GM12878 (cell line): Measurements from ENCODE around the gene CLIC3. TPM values are rescaled to one million over a fixed set of nuclear protein-coding genes. Genes with fewer than 3 reads are reported as not detected.

Experiments
- ATAC-seq: fragments of 200-7000 bp; cut with Tn5 transposase; 3 replicates; pipeline ENCODE4 v1.9.1; 2020; ENCODE audit warnings: mild to moderate bottlenecking, moderate library complexity
- BruUV-seq: library from RNA; stranded (reverse); fragments of 400-500 nt; replicated peaks from 2 replicates; lab custom pipeline; 2021; lab: Mats Ljungman, UMichigan
- CTCF ChIA-PET: fragments of 300-600 bp; sonication (Branson Sonifier 250); formaldehyde crosslinking; extraction: SDS; loops from one replicate; lab custom pipeline; 2021; ENCODE audit warnings: inconsistent platforms; lab: Yijun Ruan, JAX
- POLR2A ChIA-PET: fragments of 350-600 bp; formaldehyde crosslinking; extraction: SDS; loops from one replicate; lab custom pipeline; 2021; ENCODE audit warnings: inconsistent platforms; lab: Charles Lee
- RAD21 ChIA-PET: fragments of 300-600 bp; sonication (Branson Sonifier 250); formaldehyde crosslinking; loops from one replicate; lab custom pipeline; 2023; ENCODE audit warnings: antibody characterized with exemption; ENCODE audit not compliant: unreplicated experiment; lab: Charles Lee
- SMC1A ChIA-PET: fragments of 300-600 bp; sonication (Branson Sonifier 250); formaldehyde crosslinking; loops from one replicate; lab custom pipeline; 2023; ENCODE audit not compliant: unreplicated experiment, uncharacterized antibody; lab: Charles Lee
- DNase-seq: peaks from one replicate; pipeline ENCODE4 v3.0.0-alpha.2; 2011; ENCODE audit warnings: low read depth, low spot score
- FAIRE-seq: peaks from 3 replicates; lab custom pipeline; 2011; peaks lifted over from hg19 to GRCh38; lab: Jason Lieb, UNC
- H2AFZ ChIP-seq: 2 replicates; pipeline ENCODE4 v1.6.0; 2011; ENCODE audit warnings: low read depth, low read length, control low read depth; ENCODE audit not compliant: control insufficient read depth
- H3K27ac ChIP-seq: 2 replicates; pipeline ENCODE4 v1.5.1; 2011; ENCODE audit warnings: control low read depth; ENCODE audit not compliant: control insufficient read depth, insufficient read depth
- H3K27me3 ChIP-seq, 2 experiments: replicated peaks in 1 of 2; 2 replicates each; pipeline versions ENCODE4 v1.6.0 to v1.6.1; 2011; ENCODE audit warnings: low read length in 1 of 2; ENCODE audit not compliant: control insufficient read depth in 2 of 2, insufficient read depth in 2 of 2
- H3K36me3 ChIP-seq, 2 experiments: 2 replicates each; pipeline ENCODE4 v1.5.1; 2011; ENCODE audit warnings: low read length in 1 of 2; ENCODE audit not compliant: control insufficient read depth in 2 of 2, insufficient read depth in 2 of 2
- H3K4me1 ChIP-seq: 2 replicates; pipeline ENCODE4 v1.6.1; 2011; ENCODE audit warnings: mild to moderate bottlenecking, low read length, moderate library complexity, mixed read lengths; ENCODE audit not compliant: control insufficient read depth, insufficient read depth
- H3K4me2 ChIP-seq: 2 replicates; pipeline ENCODE4 v1.6.0; 2011; ENCODE audit warnings: control low read depth; ENCODE audit not compliant: control insufficient read depth, insufficient read depth
- H3K4me3 ChIP-seq: fragments of 200-600 bp; sonication (generic); 2 replicates; pipeline ENCODE4 v1.5.1; 2016
- H3K79me2 ChIP-seq: 2 replicates; pipeline ENCODE4 v1.6.0; 2011; ENCODE audit warnings: low read length; ENCODE audit not compliant: control insufficient read depth, insufficient read depth
- H3K9ac ChIP-seq: 2 replicates; pipeline ENCODE4 v1.8.0; 2011; ENCODE audit warnings: low read length, control low read depth, mixed read lengths; ENCODE audit not compliant: control insufficient read depth, insufficient read depth
- H3K9me3 ChIP-seq: replicated peaks from 3 replicates; pipeline ENCODE4 v1.5.1; 2011; ENCODE audit warnings: mild to moderate bottlenecking, low read length; ENCODE audit not compliant: control insufficient read depth, insufficient read depth
- H4K20me1 ChIP-seq: 2 replicates; pipeline ENCODE4 v1.6.0; 2011; ENCODE audit not compliant: control insufficient read depth, insufficient read depth
- TCF12 ChIP-seq: IDR thresholded peaks from 2 replicates; pipeline ENCODE4 v1.6.1; 2011; ENCODE audit warnings: low read depth, mild to moderate bottlenecking, low read length
- ZBTB4 ChIP-seq: fragments of 450-650 bp; formaldehyde crosslinking; IDR thresholded peaks from 2 replicates; pipeline ENCODE4 v1.4.0; 2022; ENCODE audit warnings: mild to moderate bottlenecking, moderate library complexity
- whole genome bisulfite sequencing: methylation state at CpG from one replicate; pipeline ENCODE4 v1.1.6; 2016; ENCODE audit warnings: low lambda C conversion rate; ENCODE audit not compliant: insufficient replicate concordance, insufficient coverage; ENCODE audit errors: missing lambda C conversion rate; 5-methylcytosine and 5-hydroxymethylcytosine counted together
- in situ Hi-C: fragments of 300-500 bp; cut with MboI; formaldehyde crosslinking; loops from 9 replicates; pipeline ENCODE4 v1.14.3; 2018; ENCODE audit warnings: mixed read lengths
- intact Hi-C: fragments of 100-400 bp; cut with micrococcal nuclease; formaldehyde crosslinking; loops from one replicate; pipeline ENCODE4 v1.14.2; 2022; ENCODE audit not compliant: unreplicated experiment
- polyA plus RNA-seq, 11 experiments: library from polyadenylated mRNA; depleted of rRNA in 4 of 11; unstranded in 6 of 11; stranded (reverse) in 5 of 11; fragments of >200 nt; fragmentation: Nextera tagmentation in 4 of 11; fragmentation: Illumina TruSeq in 1 of 11; extraction: Ambion mirVana in 4 of 11; extraction: Trizol in 1 of 11; gene quantifications; 1 replicate in 1 of 11; 2 replicates in 10 of 11; pipeline versions ENCODE4 v1.2.1 to v1.2.3, GENCODE V29; 2011 to 2016; ENCODE audit warnings: inconsistent platforms in 2 of 11, missing spikeins in 2 of 11, low read depth in 1 of 11
- total RNA-seq, 4 experiments: library from RNA; depleted of rRNA in 3 of 4; stranded (reverse); fragments of >200 nt in 3 of 4; fragmentation: Illumina TruSeq in 1 of 4; extraction: Trizol in 1 of 4; gene quantifications; 2 replicates each; pipeline versions ENCODE4 v1.2.1 to v1.2.3, GENCODE V29; 2013 to 2021
- TF ChIP-seq, protein P1 (sequence below): IDR thresholded peaks from 2 replicates; pipeline ENCODE4 v1.6.1; 2011; ENCODE audit warnings: borderline replicate concordance, low read depth, mild to moderate bottlenecking, moderate library complexity, low read length; ENCODE audit not compliant: insufficient read depth, poor library complexity, severe bottlenecking

The CLIC3 gene
- total and polyA plus RNA-seq, 10 of the 15 experiments (the other 5 are each of a cell fraction or from before 2014, with no cell fraction given) = 0.31 TPM; not detected in 9

- H3K27me3 ChIP-seq = no peaks in the 10 kb centered on the region
- in situ Hi-C loops = no loop called here
- H3K79me2 ChIP-seq = no peaks in the 10 kb centered on the region
- intact Hi-C loops = no loop called here
- SMC1A ChIA-PET = no interaction called here
- no peaks in the 10 kb centered on the region for H4K20me1 ChIP-seq
- peaks cover 6% of the 10 kb centered on the region; the same call in 1 of the 2 replicates for H3K4me1 ChIP-seq
- H3K36me3 ChIP-seq = no peaks in the 10 kb centered on the region
- FAIRE-seq (no peak), DNase-seq (no peak), ATAC-seq (no peak)
- no peak overlapping the region for H3K27ac ChIP-seq
- WGBS = 27% methylated on average over 17 of the region's 25 CpGs
- TF ChIP-seq ZBTB4 (CRISPR knock-in tag) (no peak), TCF12 (no peak)
- TF ChIP-seq, protein P1, sequence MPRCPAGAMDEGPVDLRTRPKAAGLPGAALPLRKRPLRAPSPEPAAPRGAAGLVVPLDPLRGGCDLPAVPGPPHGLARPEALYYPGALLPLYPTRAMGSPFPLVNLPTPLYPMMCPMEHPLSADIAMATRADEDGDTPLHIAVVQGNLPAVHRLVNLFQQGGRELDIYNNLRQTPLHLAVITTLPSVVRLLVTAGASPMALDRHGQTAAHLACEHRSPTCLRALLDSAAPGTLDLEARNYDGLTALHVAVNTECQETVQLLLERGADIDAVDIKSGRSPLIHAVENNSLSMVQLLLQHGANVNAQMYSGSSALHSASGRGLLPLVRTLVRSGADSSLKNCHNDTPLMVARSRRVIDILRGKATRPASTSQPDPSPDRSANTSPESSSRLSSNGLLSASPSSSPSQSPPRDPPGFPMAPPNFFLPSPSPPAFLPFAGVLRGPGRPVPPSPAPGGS = peak; percentile 32
- CTCF ChIA-PET = interaction anchor here (0.6 kb wide), 1 partner anchor 81 kb away, joined by 4 read pairs; no protein-coding TSS in a partner anchor
- H3K9me3 ChIP-seq = no peaks in the 10 kb centered on the region
- no peak overlapping the region for H3K9ac ChIP-seq
- H3K4me3 ChIP-seq = no peak overlapping the region
- POLR2A ChIA-PET = no interaction called here
- BruUV-seq = no TSS peak
- no peak overlapping the region for H3K4me2 ChIP-seq
- H2AFZ ChIP-seq = no peak overlapping the region
- RAD21 ChIA-PET = no interaction called here
Observed at GRCh38 chr9:136954270-136955083, 41.9 kb downstream of the CLIC3 start.
